ENCODE data around the gene FST. TPM values are rescaled to one million over a fixed set of nuclear protein-coding genes. Genes with fewer than 3 reads are reported as not detected.

Gene FST
- total RNA-seq, 1 experiment from 2014 or later, result not detected

DNA sequence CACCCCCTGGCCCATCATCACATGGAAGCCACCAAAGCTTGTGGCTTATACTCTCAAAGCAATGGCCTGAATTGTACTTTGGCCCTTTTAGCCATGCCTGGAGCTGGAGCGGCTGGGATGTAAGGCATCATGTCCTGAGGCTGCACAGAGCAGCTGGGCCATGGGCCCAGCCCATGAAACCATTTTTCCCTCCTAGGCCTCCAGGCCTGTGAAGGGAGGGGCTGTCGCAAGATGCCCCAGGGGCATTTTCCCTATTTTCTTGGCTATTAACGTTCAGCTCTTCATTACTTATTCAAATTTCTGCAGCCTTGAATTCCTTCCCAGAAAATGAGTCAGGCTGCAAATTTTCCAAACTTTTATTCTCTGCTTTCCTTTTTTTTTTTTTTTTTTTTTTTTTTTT is 27.7 kb downstream of the FST start:
- TF ChIP-seq EZH2 (IDR thresholded peaks at IDR 0.05; ENCODE audit: borderline replicate concordance, low read depth, low read length, poor library complexity, severe bottlenecking), result no peak
- TF ChIP-seq, protein P1, sequence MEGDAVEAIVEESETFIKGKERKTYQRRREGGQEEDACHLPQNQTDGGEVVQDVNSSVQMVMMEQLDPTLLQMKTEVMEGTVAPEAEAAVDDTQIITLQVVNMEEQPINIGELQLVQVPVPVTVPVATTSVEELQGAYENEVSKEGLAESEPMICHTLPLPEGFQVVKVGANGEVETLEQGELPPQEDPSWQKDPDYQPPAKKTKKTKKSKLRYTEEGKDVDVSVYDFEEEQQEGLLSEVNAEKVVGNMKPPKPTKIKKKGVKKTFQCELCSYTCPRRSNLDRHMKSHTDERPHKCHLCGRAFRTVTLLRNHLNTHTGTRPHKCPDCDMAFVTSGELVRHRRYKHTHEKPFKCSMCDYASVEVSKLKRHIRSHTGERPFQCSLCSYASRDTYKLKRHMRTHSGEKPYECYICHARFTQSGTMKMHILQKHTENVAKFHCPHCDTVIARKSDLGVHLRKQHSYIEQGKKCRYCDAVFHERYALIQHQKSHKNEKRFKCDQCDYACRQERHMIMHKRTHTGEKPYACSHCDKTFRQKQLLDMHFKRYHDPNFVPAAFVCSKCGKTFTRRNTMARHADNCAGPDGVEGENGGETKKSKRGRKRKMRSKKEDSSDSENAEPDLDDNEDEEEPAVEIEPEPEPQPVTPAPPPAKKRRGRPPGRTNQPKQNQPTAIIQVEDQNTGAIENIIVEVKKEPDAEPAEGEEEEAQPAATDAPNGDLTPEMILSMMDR (conservative IDR thresholded peaks at IDR 0.05; ENCODE audit: low read depth, low read length), result no peak
- Histone ChIP-seq H3K4me1 (ENCODE audit: insufficient read depth, low read length, poor library complexity, severe bottlenecking) (no peaks in the 10 kb centered on the region), H3K27me3 (replicated peaks; ENCODE audit: insufficient read depth, low read depth, low read length, poor library complexity) (peaks cover 8% of the 10 kb centered on the region), H3K36me3 (ENCODE audit: insufficient read depth, low read length, poor library complexity, severe bottlenecking) (no peaks in the 10 kb centered on the region), H3K9me3 (ENCODE audit: low read depth, low read length, poor library complexity, severe bottlenecking) (no peaks in the 10 kb centered on the region), H3K27ac (ENCODE audit: low read depth, low read length, poor library complexity, severe bottlenecking) (no peak overlapping the region), H3K4me3 (ENCODE audit: low read depth, low read length, poor library complexity, severe bottlenecking) (no peak overlapping the region)
- DNase-seq (ENCODE audit: low spot score), result no peak
- intact Hi-C loops (cut with micrococcal nuclease; ENCODE audit: unreplicated experiment), result no loop called here
- ChIA-PET POLR2A (ENCODE audit: low non-redundant PET) (no interaction called here), CTCF (no interaction called here)
- BruUV-seq (replicated peaks), result no TSS peak

DNA sequence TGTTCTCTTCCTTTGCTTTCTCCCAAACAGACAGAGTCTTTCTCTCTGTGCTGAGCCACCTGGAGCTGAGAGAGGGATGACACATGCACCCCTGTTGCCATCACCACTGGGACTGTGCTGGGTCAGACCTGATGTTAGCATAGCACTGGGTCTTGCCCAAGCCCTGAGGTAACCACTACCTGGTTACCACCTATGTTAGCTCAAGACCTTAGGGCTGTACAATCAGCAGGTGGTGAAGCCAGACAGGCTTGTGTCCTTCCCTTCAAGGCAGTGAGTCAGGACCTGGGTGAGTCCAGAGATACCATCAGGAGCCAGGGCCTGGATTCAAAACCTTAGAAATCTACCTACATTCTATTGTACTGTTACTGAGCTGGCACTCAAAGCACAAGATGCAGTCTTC is 32.1 kb downstream of the FST start:
- intact Hi-C loops (cut with micrococcal nuclease; ENCODE audit: unreplicated experiment), result no loop called here
- H3K4me3 ChIP-seq (ENCODE audit: low read depth, low read length, poor library complexity, severe bottlenecking), result no peak overlapping the region
- DNase-seq (ENCODE audit: low spot score), result no peak
- ChIA-PET POLR2A (ENCODE audit: low non-redundant PET) (no interaction called here), CTCF (no interaction called here)
- H3K4me1 ChIP-seq (ENCODE audit: insufficient read depth, low read length, poor library complexity, severe bottlenecking), result no peaks in the 10 kb centered on the region
- no peak overlapping the region for H3K27ac ChIP-seq (ENCODE audit: low read depth, low read length, poor library complexity, severe bottlenecking)
- no TSS peak for BruUV-seq (replicated peaks)
- H3K9me3 ChIP-seq (ENCODE audit: low read depth, low read length, poor library complexity, severe bottlenecking), result no peaks in the 10 kb centered on the region
- no peaks in the 10 kb centered on the region for H3K36me3 ChIP-seq (ENCODE audit: insufficient read depth, low read length, poor library complexity, severe bottlenecking)
- TF ChIP-seq, protein P1 (conservative IDR thresholded peaks at IDR 0.05; ENCODE audit: low read depth, low read length), result no peak
- TF ChIP-seq EZH2 (IDR thresholded peaks at IDR 0.05; ENCODE audit: borderline replicate concordance, low read depth, low read length, poor library complexity, severe bottlenecking), result no peak
- H3K27me3 ChIP-seq (replicated peaks; ENCODE audit: insufficient read depth, low read depth, low read length, poor library complexity), result no peaks in the 10 kb centered on the region

DNA sequence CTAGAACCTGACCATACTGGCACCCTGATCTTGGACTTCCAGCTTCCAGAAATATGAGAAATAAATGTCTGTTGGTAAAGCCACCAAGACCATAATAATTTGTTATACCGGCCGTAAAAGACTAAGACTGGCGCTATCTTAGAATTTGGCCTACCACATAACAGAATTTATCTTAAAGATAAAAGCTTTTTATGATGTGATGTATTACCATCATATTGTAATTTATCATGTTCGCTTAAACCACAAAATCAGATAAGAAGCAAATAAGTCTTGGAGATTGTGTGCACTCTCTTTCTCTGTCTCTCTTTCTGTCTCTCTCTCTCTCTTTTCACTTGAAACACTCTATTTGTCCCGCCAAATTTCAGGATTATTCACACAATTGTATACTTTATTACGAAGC is 35.6 kb downstream of the FST start:
- no peak for TF ChIP-seq EZH2 (IDR thresholded peaks at IDR 0.05; ENCODE audit: borderline replicate concordance, low read depth, low read length, poor library complexity, severe bottlenecking)
- TF ChIP-seq, protein P1 (conservative IDR thresholded peaks at IDR 0.05; ENCODE audit: low read depth, low read length), result no peak
- DNase-seq (ENCODE audit: low spot score), result no peak
- no peaks in the 10 kb centered on the region for H3K9me3 ChIP-seq (ENCODE audit: low read depth, low read length, poor library complexity, severe bottlenecking)
- ChIA-PET POLR2A (ENCODE audit: low non-redundant PET) (interaction anchor here (0.6 kb wide), 1 partner anchor 794 kb away, joined by 3 read pairs; the partner anchor contains the start of gene ARL15), CTCF (interaction anchor here (0.6 kb wide), 1 partner anchor 528 kb away, joined by 6 read pairs; no protein-coding TSS in a partner anchor)
- H3K27me3 ChIP-seq (replicated peaks; ENCODE audit: insufficient read depth, low read depth, low read length, poor library complexity), result no peaks in the 10 kb centered on the region
- H3K4me3 ChIP-seq (ENCODE audit: low read depth, low read length, poor library complexity, severe bottlenecking), result no peak overlapping the region
- H3K27ac ChIP-seq (ENCODE audit: low read depth, low read length, poor library complexity, severe bottlenecking), result no peak overlapping the region
- no peaks in the 10 kb centered on the region for H3K4me1 ChIP-seq (ENCODE audit: insufficient read depth, low read length, poor library complexity, severe bottlenecking)
- no peaks in the 10 kb centered on the region for H3K36me3 ChIP-seq (ENCODE audit: insufficient read depth, low read length, poor library complexity, severe bottlenecking)
- no TSS peak for BruUV-seq (replicated peaks)
- intact Hi-C loops (cut with micrococcal nuclease; ENCODE audit: unreplicated experiment), result no loop called here

Data from A673 (cell line).